Mucosa of descending colon (tissue), 3 donors: Measurements from ENCODE around the gene CASP7. TPM values are rescaled to one million over a fixed set of nuclear protein-coding genes. Genes with fewer than 3 reads are reported as not detected.

Source experiments
- ATAC-seq: fragments of 200-7000 bp; cut with Tn5 transposase; one replicate; pipeline ENCODE4 v1.9.1; 2020; ENCODE audit warnings: mild to moderate bottlenecking, moderate library complexity
- DNase-seq, 3 donors: peaks; one replicate each; pipeline ENCODE4 v3.0.0-alpha.2; 2020
- H3K36me3 ChIP-seq: fragments of 200-600 bp; one replicate; pipeline ENCODE4 v1.8.0; 2021; ENCODE audit warnings: low read depth, mild to moderate bottlenecking
- H3K4me1 ChIP-seq: fragments of 200-600 bp; one replicate; pipeline ENCODE4 v1.8.0; 2021; ENCODE audit warnings: low read depth, mild to moderate bottlenecking
- H3K4me3 ChIP-seq: fragments of 200-600 bp; one replicate; pipeline ENCODE4 v1.8.0; 2021; ENCODE audit warnings: mild to moderate bottlenecking
- H3K9me3 ChIP-seq: fragments of 200-600 bp; one replicate; pipeline ENCODE4 v1.8.0; 2021; ENCODE audit warnings: mild to moderate bottlenecking
- CTCF ChIP-seq: fragments of 200-600 bp; IDR thresholded peaks from one replicate; pipeline ENCODE4 v1.8.0; 2022; ENCODE audit warnings: antibody characterized with exemption, mild to moderate bottlenecking
- intact Hi-C, 2 donors: fragments of 100-400 bp; cut with DNase I in 1 of 2; cut with micrococcal nuclease in 1 of 2; formaldehyde crosslinking; loops; one replicate each; pipeline versions ENCODE4 v1.11.0 to v1.11.1; 2022; cut with DNase I, micrococcal nuclease
- total RNA-seq, 3 donors: library from RNA; stranded (reverse); fragmentation: NEBNext Ultra II Directional in 2 of 3; extraction: Animal tissue kit (Norgen Biotek cat#: 25700) in 2 of 3; gene quantifications; one replicate each; pipeline versions ENCODE4 v1.2.1 to v1.2.4, GENCODE V29; 2021 to 2023
- donor health status: DM: no; HTN: no; CAD: no; lungs with moderate emphysema.
- donor health status: DM: no; HTN: no; CAD: no.
- donor health status: DM: no; HTN: yes; CAD: no.

CASP7 gene
- total RNA-seq, 3 donors from 2014 or later, result 113 to 200 (median 186) TPM

GRCh38 chr10:113739031-113739430, 59.3 kb downstream of the CASP7 start:
- DNase-seq, result no peak
- intact Hi-C loops, result no loop called here
- no peak for TF ChIP-seq CTCF
- Histone ChIP-seq H3K9me3 (no peaks in the 10 kb centered on the region), H3K36me3 (no peaks in the 10 kb centered on the region), H3K4me1 (no peaks in the 10 kb centered on the region), H3K4me3 (no peak overlapping the region)
- no peak for ATAC-seq

- no peak for ATAC-seq
Measured at GRCh38 chr10:113739577-113739976, 59.9 kb downstream of the CASP7 start.

GRCh38 chr10:113740850-113741249, 61.1 kb downstream of the CASP7 start:
- Histone ChIP-seq H3K4me1 (peaks cover 4% of the 10 kb centered on the region), H3K36me3 (no peaks in the 10 kb centered on the region), H3K4me3 (no peak overlapping the region), H3K9me3 (no peaks in the 10 kb centered on the region)
- DNase-seq (no peak), ATAC-seq (no peak)
- intact Hi-C loops, result no loop called here
- TF ChIP-seq CTCF, result no peak

More at GRCh38 chr10:113739577-113739976, 59.9 kb downstream of the CASP7 start:
- Histone ChIP-seq H3K4me1 (no peaks in the 10 kb centered on the region), H3K9me3 (no peaks in the 10 kb centered on the region), H3K4me3 (no peak overlapping the region), H3K36me3 (no peaks in the 10 kb centered on the region)
- no peak for TF ChIP-seq CTCF
- intact Hi-C loops, result no loop called here
- DNase-seq, result no peak

- intact Hi-C loops, result no loop called here
- no peak for TF ChIP-seq CTCF
- Histone ChIP-seq H3K4me1 (peaks cover 10% of the 10 kb centered on the region), H3K36me3 (no peaks in the 10 kb centered on the region), H3K9me3 (no peaks in the 10 kb centered on the region), H3K4me3 (no peak overlapping the region)
- no peak for DNase-seq
- ATAC-seq, result no peak
Measured at GRCh38 chr10:113742466-113742865, 62.8 kb downstream of the CASP7 start.

GRCh38 chr10:113743594-113743993, 63.9 kb downstream of the CASP7 start:
- no peak for TF ChIP-seq CTCF
- no peak for ATAC-seq
- intact Hi-C loops, result no loop called here
- Histone ChIP-seq H3K9me3 (no peaks in the 10 kb centered on the region), H3K4me1 (peaks cover 12% of the 10 kb centered on the region), H3K36me3 (no peaks in the 10 kb centered on the region), H3K4me3 (no peak overlapping the region)
- no peak for DNase-seq

- DNase-seq (no peak), ATAC-seq (no peak)
- Histone ChIP-seq H3K4me3 (no peak overlapping the region), H3K4me1 (peaks cover 16% of the 10 kb centered on the region), H3K9me3 (no peaks in the 10 kb centered on the region), H3K36me3 (no peaks in the 10 kb centered on the region)
- no peak for TF ChIP-seq CTCF
- intact Hi-C loops, result no loop called here
Measured at GRCh38 chr10:113745374-113745773, 65.7 kb downstream of the CASP7 start.
